Inflammatory macrophage treated with lipopolysaccharide for 1 hour (primary cell): ENCODE data around the gene TUBGCP3.
"Not testable (repeated sequence)": the region's sequence is repeated elsewhere in the genome, so short reads cannot be mapped to it uniquely, and the experiment has no call there.

Experiments
- DNase-seq, 2 donors: peaks; one replicate each; pipeline ENCODE4 v3.0.0-alpha.2; 2020 to 2022

Gene TUBGCP3

DNA sequence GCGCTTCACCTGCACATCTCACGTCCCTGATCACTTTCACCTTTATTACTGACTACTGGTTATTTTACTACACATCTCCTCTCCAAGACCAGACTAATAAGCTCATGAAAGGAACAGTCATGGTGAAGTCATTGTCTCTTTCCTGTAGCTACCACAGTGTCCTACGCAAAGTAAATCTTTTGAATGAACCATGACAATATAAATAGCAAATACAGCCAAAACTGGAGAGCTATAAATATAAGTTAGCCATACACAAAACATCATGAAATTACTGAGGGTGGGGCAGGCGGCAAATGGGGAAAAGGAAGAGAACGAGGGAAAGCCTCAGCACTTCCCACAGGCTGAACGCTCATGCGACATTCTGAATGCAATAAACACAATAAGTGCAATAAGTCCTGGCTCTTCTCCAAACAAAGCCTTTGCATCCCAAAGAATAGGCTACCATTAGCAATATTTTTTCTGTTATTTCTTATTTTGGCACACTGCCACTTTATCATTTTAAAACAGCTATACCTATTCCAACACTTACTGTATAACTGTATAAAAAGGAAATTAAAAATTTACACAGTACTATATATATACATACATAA is 62.5 kb downstream of the TUBGCP3 start:
- DNase-seq = no peak

DNA sequence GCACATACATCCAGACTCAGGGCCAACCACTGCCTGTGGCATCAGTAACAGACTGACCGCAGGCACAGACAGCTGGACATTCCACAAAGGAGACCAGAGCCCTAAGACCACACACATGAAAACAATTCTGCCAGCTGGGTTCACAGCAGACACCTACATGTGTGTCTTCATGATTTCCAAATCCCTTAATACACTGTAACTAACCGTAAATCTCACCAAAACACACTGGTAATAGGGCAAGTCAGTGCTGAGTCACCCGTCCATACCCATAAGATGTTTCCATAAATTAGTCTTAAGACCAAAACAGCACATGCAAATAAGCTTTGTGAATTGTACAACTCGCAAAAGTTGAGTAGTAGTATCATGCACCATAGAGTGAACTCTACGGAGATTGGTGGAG is 65.4 kb downstream of the TUBGCP3 start:
- no peak for DNase-seq

DNA sequence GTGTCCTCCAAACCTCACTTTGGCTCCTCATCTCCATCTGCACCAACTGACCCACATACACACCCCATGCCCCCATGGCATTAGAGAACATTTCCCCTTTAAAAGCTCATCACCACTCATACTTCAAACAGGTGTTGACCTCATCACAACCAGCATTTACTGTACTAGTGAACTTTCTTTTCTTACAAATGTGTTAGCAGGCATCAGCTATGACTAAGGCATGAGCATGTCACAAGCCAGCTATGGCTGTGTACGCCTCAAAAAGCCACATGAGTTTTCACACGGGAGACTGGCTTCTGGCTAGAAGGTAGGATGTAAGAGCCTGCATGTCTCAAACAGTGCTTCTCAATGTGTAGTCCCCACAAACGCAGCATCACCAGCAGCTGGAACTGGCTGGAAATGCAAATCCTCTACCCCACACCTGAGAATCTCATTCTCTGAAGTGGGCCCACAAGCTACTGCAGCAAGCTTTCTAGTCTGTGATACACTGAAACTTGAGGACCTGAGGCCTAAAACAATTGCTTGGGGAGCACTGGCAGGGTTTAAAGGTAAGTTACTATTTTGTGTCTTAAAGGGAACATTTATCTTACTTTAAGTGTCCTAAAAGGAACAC is 66.8 kb downstream of the TUBGCP3 start:
- no peak for DNase-seq

DNA sequence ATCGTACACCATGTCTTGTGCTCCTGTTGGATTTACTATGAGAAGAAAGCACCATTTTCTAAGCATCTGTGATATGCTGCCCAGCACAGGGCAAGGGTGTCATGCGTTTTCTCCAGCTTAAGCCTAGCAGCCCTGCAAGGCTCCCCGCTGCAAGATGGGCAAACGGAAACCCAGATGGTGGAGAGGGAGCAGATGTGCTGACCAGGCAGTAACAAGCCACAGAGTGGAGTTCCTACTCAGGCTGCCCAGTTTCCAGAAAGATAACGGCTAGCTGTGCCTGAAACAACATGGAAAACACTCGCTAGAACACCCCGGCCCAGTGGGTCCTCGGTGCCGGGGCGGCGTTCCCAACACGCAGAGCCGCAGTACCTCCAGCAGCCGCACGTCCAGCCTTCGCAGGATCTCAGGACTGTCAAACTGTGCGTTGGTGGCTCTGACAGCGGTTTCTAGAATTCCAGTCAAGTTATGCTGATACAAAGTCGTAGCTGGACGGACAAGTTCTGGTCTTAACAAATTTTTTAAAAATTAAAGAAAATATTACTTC is 68.4 kb downstream of the TUBGCP3 start:
- DNase-seq = no peak

DNA sequence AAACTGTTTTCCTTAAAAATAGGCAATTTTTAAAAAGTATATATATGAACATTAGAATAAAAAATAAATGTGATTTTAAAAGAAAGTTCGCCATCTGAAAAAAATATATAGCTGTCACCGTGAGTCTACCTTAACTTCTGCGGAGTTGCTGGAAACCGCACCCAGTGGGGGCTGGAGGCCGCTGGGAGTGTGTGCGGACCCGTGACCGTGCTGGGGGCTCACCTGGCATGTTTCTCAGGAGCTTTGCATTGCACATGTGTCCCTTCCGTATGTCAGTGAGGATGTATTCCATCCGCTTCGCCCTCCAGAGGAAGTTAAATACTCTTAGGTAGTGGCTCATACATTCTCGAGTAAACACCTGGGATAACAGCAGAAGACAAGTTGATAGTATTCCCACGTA is 71.7 kb downstream of the TUBGCP3 start:
- no peak for DNase-seq

DNA sequence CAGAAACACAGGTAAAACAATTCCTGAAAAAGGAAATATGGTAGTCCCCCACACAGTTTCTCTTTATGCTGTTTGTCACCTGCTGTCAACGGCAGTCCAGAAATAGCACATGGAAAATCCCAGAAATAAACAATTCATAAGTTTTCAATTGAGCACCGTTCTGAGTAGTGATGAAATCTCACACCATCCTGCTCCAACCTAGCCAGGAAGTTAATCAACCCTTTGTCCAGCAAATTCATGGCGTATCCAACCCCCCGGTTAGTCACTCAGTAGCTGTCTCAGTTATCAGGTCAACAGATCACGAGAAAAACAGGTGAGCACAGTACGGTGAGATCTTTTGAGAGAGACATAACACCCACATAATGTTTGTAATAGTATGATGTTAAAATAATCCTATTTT is 74.2 kb downstream of the TUBGCP3 start:
- DNase-seq = no peak

DNA sequence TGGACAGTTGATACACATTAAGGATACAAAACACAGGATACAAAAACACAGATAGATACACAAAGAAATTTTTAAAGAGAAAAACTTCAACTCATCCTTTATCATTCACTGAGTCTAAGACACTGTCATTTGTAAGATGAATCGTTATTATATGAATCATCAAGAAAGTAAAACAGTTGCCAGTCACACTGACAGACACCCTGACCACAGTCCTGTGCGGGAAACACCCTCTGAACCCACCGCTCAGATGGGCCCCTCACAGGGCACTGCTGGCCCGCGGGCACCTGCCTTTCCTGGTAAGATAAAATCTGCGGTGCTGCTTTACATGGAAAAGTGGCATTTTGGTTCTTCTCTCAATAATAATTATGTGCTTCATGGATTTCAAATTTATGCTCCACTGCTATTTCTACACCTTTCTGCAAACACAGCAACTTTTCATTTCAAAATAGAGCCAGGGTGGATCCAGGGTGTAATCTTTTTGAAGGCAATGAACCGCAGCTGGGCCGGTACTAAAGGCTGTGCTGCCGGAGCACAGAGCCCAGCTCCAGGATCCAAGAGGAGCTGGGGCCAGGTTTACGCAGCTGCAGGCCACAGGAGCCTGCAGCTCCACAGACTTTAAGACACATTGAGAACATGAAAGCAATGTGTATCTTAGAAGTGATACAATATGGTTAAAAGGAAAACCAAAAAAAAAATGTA is 76.8 kb downstream of the TUBGCP3 start:
- DNase-seq = no peak

DNA sequence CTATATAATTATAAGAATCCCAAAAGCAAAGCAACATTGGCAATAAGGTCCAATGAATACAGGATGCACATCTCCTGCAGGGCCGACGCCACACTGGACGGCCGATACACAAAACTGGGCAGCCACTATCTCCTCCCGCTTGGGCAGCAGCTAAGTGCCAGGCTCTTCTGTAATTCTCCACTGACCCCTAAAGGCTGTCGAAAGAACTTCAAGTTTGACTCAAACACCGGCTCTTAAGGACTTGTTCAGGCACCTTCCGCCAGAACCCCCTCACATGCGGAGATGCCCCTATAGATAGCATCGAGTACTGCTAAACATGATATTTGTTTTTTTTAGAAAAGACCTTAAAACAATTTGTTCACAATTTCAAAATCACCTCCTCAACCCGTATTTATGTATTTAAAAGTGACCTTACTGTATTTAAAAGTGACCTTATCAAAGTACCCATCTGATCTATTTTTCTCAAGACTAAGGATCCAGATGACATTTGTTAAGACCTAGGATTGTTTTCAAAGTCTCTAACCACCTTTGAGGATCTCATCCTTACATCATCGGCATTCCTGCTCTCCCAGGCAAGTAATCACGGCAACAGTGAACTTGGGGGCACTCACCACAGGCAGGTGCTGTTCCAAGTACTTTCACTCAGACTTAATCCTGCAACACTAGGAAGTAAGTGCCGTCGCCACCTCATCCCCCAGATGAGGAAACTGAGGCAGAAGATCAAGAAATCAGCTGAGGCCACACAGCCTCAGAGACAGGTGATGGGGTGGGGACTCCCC is 77.8 kb downstream of the TUBGCP3 start:
- DNase-seq = peak; percentile 2 to 19

DNA sequence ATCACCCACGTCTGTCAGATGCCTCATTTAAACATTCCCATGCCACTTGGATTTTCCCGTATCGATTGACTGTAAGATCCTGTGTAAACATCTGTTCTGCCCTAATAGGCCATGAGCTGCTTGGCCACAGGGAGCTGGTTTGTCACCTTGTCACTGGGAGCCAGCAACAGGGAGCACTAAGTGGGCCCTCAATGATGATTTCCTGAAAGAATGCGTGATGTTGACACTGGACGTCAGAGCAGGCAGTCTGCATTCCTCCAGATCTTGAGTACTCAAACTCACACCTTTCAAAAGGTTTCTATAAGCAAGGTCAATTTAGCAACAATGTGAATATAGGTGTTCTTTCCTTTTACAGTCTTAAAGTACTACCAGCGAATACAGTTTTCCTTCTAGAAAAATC is 78.8 kb downstream of the TUBGCP3 start:
- no peak for DNase-seq

DNA sequence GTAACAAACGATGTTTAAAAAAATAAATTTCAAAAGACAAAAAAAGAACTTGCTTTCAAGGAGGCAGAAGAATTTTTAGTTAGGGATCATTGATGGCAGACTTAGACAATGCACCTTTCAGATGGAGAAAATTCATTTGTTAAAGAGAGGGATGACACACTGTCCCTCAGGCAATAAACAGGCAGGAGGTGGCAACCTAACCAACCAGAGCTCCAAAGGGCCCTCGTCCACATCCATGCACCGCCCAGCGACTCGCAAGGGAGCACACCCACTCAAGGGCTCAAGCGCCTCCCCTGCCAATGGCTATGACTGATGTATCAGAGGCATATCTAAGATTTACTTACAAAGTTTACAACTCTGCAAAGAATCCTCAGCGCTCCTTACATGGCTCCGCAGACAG is 81.9 kb downstream of the TUBGCP3 start:
- no peak for DNase-seq

DNA sequence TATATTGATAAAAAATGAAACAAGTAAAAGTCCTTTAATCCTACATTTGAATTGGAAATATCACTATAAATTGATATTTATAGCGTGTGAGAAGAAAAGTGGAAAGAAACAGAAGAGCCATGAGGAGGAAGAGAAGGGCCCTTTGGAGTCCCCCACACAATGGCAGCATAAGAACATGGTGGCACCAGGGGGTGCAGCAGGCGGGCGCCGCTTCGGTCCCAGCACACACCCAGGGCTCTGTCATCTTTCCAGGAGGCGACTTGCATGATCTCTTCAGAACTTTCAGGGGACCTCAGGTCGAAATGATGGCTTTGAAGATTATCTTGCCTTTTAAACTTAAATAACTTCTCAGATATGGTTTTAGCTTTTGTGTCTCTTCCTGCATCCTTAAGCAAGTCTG is 91.8 kb downstream of the TUBGCP3 start:
- DNase-seq = no peak

DNA sequence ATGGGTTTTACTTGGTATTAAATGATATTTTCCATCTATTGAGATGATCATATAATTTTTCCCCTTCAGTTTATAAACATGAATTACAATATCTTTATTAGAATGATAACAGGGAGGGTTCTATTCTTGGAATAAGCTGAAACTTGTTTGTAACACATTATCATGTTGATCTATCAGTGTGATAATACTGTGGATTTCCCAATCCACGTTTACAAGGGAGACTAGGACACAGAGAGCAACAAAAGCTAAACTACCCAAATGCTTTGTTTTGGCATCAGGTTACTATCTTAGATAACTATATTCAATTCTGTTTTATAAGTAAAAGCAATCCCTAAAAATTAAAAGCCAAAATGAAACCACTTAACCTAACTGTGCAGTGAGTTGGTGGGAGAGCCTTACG is 92.5 kb downstream of the TUBGCP3 start:
- no peak for DNase-seq

DNA sequence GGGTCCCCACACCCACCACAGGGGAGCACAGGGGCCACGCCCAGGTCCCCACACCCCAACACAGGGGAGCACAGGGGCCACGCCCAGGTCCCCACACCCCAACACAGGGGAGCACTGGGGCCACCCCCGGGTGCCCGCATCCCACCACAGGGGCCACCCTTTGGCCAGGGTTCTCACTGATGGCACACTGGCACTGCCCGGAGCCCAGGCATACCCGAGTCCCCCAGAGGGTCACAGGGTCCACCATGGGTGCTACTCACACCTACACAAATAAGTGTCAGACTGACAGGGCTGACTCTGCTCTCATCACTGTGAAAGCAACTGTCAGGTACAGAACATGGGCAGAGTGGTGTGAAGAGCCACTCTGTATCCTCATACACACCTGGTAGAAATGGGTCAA is 98.8 kb downstream of the TUBGCP3 start:
- DNase-seq = no peak

DNA sequence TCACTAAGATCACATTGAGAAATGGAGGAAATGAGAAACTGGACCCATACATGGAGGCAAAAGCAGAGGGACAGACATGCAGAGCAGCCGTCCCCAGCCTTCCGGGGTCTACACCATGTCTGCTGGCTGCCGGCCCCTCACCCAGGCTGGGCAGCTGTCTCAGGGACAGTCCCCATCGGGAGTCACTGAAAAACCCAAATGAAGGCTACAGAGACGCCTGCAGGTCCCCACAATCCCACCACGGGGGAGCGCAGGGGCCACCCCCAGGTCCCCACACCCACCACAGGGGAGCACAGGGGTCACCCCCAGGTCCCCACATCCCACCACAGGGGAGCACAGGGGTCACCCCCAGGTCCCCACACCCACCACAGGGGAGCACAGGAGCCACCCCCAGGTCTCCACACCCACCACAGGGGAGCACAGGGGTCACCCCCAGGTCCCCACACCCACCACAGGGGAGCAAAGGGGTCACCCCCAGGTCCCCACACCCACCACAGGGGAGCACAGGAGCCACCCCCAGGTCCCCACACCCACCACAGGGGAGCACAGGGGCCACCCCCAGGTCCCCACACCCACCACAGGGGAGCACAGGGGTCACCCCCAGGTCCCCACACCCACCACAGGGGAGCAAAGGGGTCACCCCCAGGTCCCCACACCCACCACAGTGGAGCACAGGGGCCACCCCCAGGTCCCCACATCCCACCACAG is 99.5 kb downstream of the TUBGCP3 start:
- not testable (repeated sequence) for DNase-seq

DNA sequence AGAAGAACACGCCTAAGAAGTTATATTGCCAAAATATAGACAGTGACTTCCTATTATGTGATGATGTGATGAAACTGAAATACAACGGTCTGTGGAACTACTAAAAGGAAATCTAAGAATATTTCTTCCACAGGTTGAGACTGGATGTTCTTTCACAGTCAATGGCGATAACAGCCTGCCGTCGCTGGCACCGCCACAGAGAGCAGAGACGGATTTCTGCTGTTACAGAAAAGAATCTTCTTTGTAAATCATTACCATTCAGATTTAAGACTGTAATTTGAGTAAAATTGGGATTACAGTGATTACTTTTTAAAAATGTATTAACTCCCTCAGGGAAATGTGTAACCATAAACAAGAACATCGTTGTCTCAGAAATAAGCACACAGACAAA is 100.8 kb downstream of the TUBGCP3 start:
- DNase-seq = no peak

DNA sequence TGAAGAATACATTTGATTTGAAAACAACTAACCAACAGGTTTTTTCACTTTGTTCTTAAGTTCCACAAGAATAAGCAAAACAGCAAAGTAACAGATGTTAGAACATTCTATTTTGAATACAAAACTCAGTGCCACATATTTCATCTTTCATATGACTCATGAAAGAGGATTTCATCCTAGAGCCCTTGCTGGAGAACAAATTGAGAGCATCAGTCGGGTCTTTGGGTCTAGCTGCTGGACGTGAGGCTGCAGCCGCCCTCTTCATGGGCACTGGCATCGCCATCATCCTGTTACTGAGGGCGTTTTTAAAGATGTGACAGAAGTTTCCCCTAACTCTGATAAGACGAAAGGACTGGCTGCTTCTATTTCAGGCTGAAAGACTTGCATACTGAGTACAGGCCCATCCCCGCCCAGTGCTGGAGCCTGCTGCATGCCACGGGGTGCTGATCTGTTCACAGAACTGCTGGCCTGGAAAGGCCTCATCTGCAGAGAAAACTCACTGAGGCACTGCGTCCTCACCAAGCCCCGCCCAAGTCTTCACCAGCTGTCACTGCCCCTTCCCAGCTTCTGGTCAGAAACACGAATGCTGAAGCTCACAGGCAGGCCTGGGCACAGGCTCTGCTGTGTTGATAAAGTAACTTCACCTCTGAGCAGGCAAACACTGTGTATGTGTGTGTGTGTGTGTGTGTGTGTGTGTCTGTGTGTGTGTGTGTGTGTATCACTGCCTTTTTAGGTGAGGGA is 101.4 kb downstream of the TUBGCP3 start:
- no peak for DNase-seq

DNA sequence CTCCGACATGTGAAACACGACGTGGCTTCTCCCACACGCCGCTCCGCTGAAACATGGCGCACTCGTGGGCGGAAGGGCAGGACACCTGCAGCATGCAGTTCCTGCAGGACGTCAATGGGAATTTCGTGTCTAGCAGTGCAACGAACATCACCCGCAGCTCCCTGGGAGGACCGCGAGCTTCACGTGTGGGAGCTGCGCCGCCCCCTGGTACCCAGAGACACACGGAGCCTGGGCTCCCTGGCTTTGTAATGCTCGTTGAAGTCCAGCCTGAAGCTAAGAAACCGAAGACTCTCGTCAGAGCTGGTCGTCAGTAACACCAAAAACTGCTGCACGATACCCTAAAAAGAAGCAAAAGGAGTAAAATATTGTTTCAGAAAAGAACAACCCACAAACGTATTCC is 102.1 kb downstream of the TUBGCP3 start:
- not testable (repeated sequence) for DNase-seq

DNA sequence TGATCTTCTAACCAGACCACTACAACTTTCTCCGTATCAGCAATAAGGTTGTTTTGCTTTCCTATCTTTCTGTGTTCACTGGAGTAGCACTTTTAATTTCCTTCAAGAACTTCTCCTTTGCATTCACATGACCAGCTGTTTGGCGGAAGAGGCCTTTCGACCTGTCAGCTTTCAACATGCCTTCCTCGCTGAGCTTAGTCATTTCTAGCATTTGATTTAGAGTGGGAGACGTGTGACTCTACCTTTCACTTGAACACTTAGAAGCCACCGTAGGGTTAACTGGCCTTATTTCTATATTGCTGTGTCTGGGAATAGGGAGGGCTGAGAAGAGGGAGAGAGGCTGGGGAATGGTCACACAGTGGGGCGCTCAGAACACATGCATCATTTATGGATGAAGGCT is 104.7 kb downstream of the TUBGCP3 start:
- DNase-seq = peak in 1 of 2 donors; percentile 1

DNA sequence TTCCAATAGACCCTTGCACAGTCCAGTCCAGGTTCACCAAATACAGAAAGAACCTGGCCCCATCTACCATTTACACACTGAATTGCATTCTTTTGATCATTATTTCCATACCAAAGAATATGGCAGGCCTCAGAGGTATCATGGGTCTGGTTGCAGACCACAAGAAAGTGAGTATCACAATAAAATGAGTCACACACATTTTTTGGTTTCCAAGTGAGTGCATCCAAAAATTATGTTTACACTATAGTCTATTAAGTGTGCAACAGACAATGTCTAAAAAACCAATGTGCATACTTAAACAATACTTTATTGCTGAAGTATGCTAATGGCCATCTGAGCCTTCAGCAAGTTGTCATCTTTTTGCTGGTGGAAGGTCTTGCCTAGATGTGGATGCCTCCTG is 106.5 kb downstream of the TUBGCP3 start:
- no peak for DNase-seq

DNA sequence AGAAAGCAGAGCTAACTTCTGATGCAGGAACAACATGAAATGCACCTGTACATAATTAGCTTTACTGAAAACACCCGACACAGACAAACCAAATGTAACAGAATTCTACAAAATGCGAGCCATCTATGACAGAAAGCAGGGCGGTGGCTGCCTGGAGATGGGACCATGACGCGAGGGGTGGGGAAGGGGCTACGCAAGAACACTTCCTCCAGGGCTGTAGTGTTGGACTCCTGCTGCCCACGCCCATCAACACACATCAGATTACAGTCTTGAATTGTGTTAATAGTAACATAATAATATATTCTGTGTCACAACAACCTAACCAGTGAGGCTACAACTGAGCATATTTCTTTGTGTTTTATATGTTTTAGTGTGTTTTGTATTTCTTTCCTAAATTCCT is 108.6 kb downstream of the TUBGCP3 start:
- no peak for DNase-seq

DNA sequence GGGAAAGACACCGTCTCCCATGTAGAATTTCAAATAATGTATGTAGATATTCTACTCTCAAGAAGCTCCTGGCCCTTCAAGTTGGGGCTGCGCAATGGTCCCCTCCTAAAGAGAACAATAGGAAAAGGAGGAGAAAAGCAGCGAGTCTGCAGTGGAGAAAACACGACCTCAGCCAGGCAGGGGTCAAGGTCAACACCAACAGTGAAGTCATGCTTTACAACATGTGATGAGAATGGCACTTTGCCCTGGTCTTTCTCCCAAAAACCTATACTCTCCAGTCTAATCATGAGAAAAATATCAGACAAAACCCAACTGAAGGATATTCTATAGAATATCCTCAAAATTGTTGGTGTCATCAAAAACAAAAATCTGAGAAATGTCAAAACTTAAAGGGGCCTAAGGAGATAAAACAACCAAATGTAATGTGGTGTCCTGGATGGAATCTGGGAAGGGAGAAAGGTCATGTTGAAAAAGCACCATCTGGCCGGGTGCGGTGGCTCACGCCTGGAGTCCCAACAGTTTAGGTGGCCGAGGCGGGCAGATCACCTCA is 110.8 kb downstream of the TUBGCP3 start:
- DNase-seq = no peak

DNA sequence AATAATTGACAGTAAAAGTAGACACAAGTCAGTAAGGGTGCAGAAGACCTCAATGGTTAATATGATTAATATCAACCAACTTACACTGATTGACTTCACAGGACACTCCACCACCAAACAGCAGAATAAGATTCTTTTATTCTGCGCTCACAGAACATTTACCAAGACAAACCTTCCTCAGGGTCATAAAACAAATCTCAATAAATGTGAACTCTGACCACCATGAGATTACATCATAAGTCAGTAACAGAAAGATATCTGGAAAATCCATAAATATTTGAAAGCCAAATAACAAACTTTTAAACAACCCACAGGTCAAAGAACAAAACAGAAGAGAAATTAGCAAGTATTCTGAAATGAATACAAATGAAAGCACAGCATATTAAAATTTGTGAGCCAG is 112.1 kb downstream of the TUBGCP3 start:
- DNase-seq = no peak
